Gastroesophageal sphincter (tissue), 4 donors: ENCODE measurements around the gene WDR54. TPM values are rescaled to one million over a fixed set of nuclear protein-coding genes. Genes with fewer than 3 reads are reported as not detected.
"Not testable (repeated sequence)": the region's sequence is repeated elsewhere in the genome, so short reads cannot be mapped to it uniquely, and the experiment has no call there.

Experiments
- ATAC-seq: fragments of 150-250 bp; one replicate; pipeline ENCODE4 v1.9.1; 2016; ENCODE audit warnings: mild to moderate bottlenecking, moderate library complexity
- H3K27ac ChIP-seq, 4 donors: fragments of 200-600 bp; sonication (generic) in 3 of 4; 1 replicate in 3 of 4; 2 replicates in 1 of 4; pipeline ENCODE4 v1.5.1; 2016 to 2019
- H3K27me3 ChIP-seq: fragments of 200-600 bp; sonication (generic); one replicate; pipeline ENCODE4 v1.5.1; 2019
- H3K36me3 ChIP-seq, 2 donors: fragments of 200-600 bp; sonication (generic); one replicate each; pipeline ENCODE4 v1.5.1; 2019; ENCODE audit warnings: control low read depth in 1 of 2
- H3K4me1 ChIP-seq, 3 donors: fragments of 200-600 bp; sonication (generic); 1 replicate in 2 of 3; 2 replicates in 1 of 3; pipeline ENCODE4 v1.5.1; 2016 to 2019; ENCODE audit warnings: control low read depth in 2 of 3
- H3K4me3 ChIP-seq, 2 donors: fragments of 200-600 bp; sonication (generic); one replicate each; pipeline ENCODE4 v1.5.1; 2019; ENCODE audit warnings: mild to moderate bottlenecking in 1 of 2, moderate library complexity in 1 of 2
- H3K9me3 ChIP-seq, 3 donors: fragments of 200-600 bp; sonication (generic); one replicate each; pipeline ENCODE4 v1.5.1; 2017 to 2019; ENCODE audit warnings: control low read depth in 2 of 3
- CTCF ChIP-seq, 4 experiments: fragments of 200-600 bp in 2 of 4; fragments of 450-650 bp in 2 of 4; sonication (generic) in 1 of 4; IDR thresholded peaks; one replicate each; pipeline ENCODE4 v1.5.1; 2017 to 2019; ENCODE audit warnings: antibody characterized with exemption in 4 of 4, mild to moderate bottlenecking in 2 of 4, moderate library complexity in 2 of 4
- EP300 ChIP-seq: sonication (generic); formaldehyde crosslinking; IDR thresholded peaks from one replicate; pipeline ENCODE4 v1.6.1; 2017; ENCODE audit warnings: antibody characterized with exemption, mild to moderate bottlenecking
- POLR2A ChIP-seq, 2 donors: fragments of 450-650 bp; IDR thresholded peaks; one replicate each; pipeline ENCODE4 v1.6.1; 2017; ENCODE audit warnings: antibody characterized with exemption in 2 of 2, mild to moderate bottlenecking in 2 of 2, moderate library complexity in 1 of 2
- POLR2AphosphoS5 ChIP-seq: sonication (generic); formaldehyde crosslinking; IDR thresholded peaks from one replicate; pipeline ENCODE4 v1.6.1; 2017; ENCODE audit warnings: antibody characterized with exemption
- WGBS, 2 donors: methylation state at CpG; one replicate each; pipeline ENCODE4 v1.1.5; 2018; ENCODE audit warnings: low coverage in 1 of 2; 5-methylcytosine and 5-hydroxymethylcytosine counted together
- total RNA-seq, 4 donors: library from RNA; depleted of rRNA; stranded (reverse); fragments of >200 nt; gene quantifications; one replicate each; pipeline ENCODE4 v1.1.0, GENCODE V29; 2016

Gene WDR54
- total RNA-seq, 4 donors from 2014 or later: 4.2 to 12.4 (median 8.8) TPM

GRCh38 chr2:74462786-74463105 is 41.2 kb downstream of the WDR54 start:
- WGBS, 2 donors: 100% methylated on average over 1 of the region's 4 CpGs; no CpG with 5 or more reads in 1 of the 2 donors
- H3K9me3 ChIP-seq: no peaks in the 10 kb centered on the region

GRCh38 chr2:74464406-74464805 is 42.9 kb downstream of the WDR54 start:
- H3K27me3 ChIP-seq: no peaks in the 10 kb centered on the region

More at GRCh38 chr2:74462786-74463105, 41.2 kb downstream of the WDR54 start:
- no peak for ATAC-seq
- peaks cover 2 to 35% (median 17%) of the 10 kb centered on the region in 3 donors for H3K4me1 ChIP-seq
- H3K36me3 ChIP-seq: peaks cover 0 to 25% of the 10 kb centered on the region in 2 donors
- H3K4me3 ChIP-seq: no peak overlapping the region
- no peak overlapping the region for H3K27ac ChIP-seq
- H3K27me3 ChIP-seq: no peaks in the 10 kb centered on the region
- TF ChIP-seq POLR2AphosphoS5: no peak
- TF ChIP-seq CTCF (IDR thresholded peaks at IDR 0.05): no peak
- no peak for TF ChIP-seq POLR2A (IDR thresholded peaks at IDR 0.05)
- TF ChIP-seq EP300: no peak

GRCh38 chr2:74470742-74471141 is 49.2 kb downstream of the WDR54 start:
- not testable (repeated sequence) for H3K27me3 ChIP-seq, H3K9me3 ChIP-seq, H3K27ac ChIP-seq, ATAC-seq, H3K4me3 ChIP-seq
- 90 to 94% methylated on average over 4 to 5 of the region's 12 CpGs for WGBS, 2 donors
- Histone ChIP-seq H3K36me3 (peaks cover 0 to 18% of the 10 kb centered on the region in 2 donors), H3K4me1 (peaks cover 4 to 35% (median 10%) of the 10 kb centered on the region in 3 donors)

More at GRCh38 chr2:74464406-74464805, 42.9 kb downstream of the WDR54 start:
- ATAC-seq: no peak
- no peak for TF ChIP-seq CTCF (IDR thresholded peaks at IDR 0.05)
- no peak for TF ChIP-seq EP300
- TF ChIP-seq POLR2A (IDR thresholded peaks at IDR 0.05): no peak
- peaks cover 2 to 26% (median 9%) of the 10 kb centered on the region in 3 donors for H3K4me1 ChIP-seq
- H3K36me3 ChIP-seq: peaks cover 0 to 25% of the 10 kb centered on the region in 2 donors
- H3K4me3 ChIP-seq: peak overlapping the region; percentile 85 to 95
- no CpG with 5 or more reads among the region's 13 CpGs for WGBS, 2 donors
- H3K27ac ChIP-seq: peak overlapping the region; percentile 30 to 90 (median 88)
- H3K9me3 ChIP-seq: no peaks in the 10 kb centered on the region

GRCh38 chr2:74471332-74472065 is 50.0 kb downstream of the WDR54 start:
- H3K27ac ChIP-seq: peak overlapping the region; percentile 52 to 89 (median 86)
- peaks cover 4 to 28% (median 10%) of the 10 kb centered on the region in 3 donors for H3K4me1 ChIP-seq
- no peak for ATAC-seq
- 47 to 52% methylated on average over 6 to 11 of the region's 16 CpGs for WGBS, 2 donors
- peak overlapping the region; percentile 43 to 63 for H3K4me3 ChIP-seq
- peaks cover 0 to 26% of the 10 kb centered on the region in 2 donors for H3K36me3 ChIP-seq
- no peaks in the 10 kb centered on the region for H3K9me3 ChIP-seq
- TF ChIP-seq EP300 (no peak), POLR2AphosphoS5 (no peak), CTCF (IDR thresholded peaks at IDR 0.05) (no peak), POLR2A (IDR thresholded peaks at IDR 0.05) (no peak)
- H3K27me3 ChIP-seq: no peaks in the 10 kb centered on the region

- Histone ChIP-seq H3K36me3 (peaks cover 0 to 34% of the 10 kb centered on the region in 2 donors), H3K27ac (peak within 1 kb of the TSS; percentile 52 to 89 (median 86)), H3K4me1 (peaks cover 4 to 27% (median 10%) of the 10 kb centered on the region in 3 donors), H3K27me3 (no peaks in the 10 kb centered on the region), H3K4me3 (peak within 1 kb of the TSS; percentile 43 to 63), H3K9me3 (no peaks in the 10 kb centered on the region)
- WGBS, 2 donors: 0 to 2% methylated on average over 1 to 12 of the region's 66 CpGs
- TF ChIP-seq POLR2AphosphoS5 (peak; percentile 96), EP300 (no peak), POLR2A (IDR thresholded peaks at IDR 0.05) (peak; percentile 75 to 80), CTCF (IDR thresholded peaks at IDR 0.05) (peak in 1 of 4 experiments; percentile 11)
- ATAC-seq: peak; percentile 96
These were observed 50.8 kb downstream of the WDR54 start, which contains the start of gene MRPL53 for GRCh38 chr2:74472086-74472944. Gene MRPL53 (minus strand): TSS chr2:74472680. CDS start chr2:74472660, 20 bp downstream.
